Keratinocyte (primary cell): ENCODE results near the gene MMP14. TPM values are rescaled to one million over a fixed set of nuclear protein-coding genes. Genes with fewer than 3 reads are reported as not detected.

Source experiments
- DNase-seq: peaks from one replicate; pipeline ENCODE4 v3.0.0-alpha.2; 2011; ENCODE audit warnings: low read depth, missing footprints, low spot score
- FAIRE-seq: peaks from 2 replicates; lab custom pipeline; 2011; peaks lifted over from hg19 to GRCh38; lab: Jason Lieb, UNC
- H2AFZ ChIP-seq: 2 replicates; pipeline ENCODE4 v1.6.0; 2012; ENCODE audit warnings: low read length, control low read depth, inconsistent platforms; ENCODE audit not compliant: control insufficient read depth
- H3K27ac ChIP-seq: 2 replicates; pipeline ENCODE4 v1.5.1; 2011; ENCODE audit warnings: low read length; ENCODE audit not compliant: control insufficient read depth, insufficient read depth
- H3K27me3 ChIP-seq: 3 replicates; pipeline ENCODE4 v1.6.0; 2011; ENCODE audit warnings: low read length; ENCODE audit not compliant: control insufficient read depth, insufficient read depth; ENCODE audit errors: extremely low read depth
- H3K36me3 ChIP-seq, 2 experiments: 2 replicates in 1 of 2; 3 replicates in 1 of 2; pipeline ENCODE4 v1.5.1; 2011; ENCODE audit warnings: low read length in 2 of 2, mild to moderate bottlenecking in 1 of 2; ENCODE audit not compliant: control insufficient read depth in 2 of 2, insufficient read depth in 2 of 2; ENCODE audit errors: extremely low read depth in 1 of 2
- H3K4me1 ChIP-seq: 3 replicates; pipeline ENCODE4 v1.5.1; 2011; ENCODE audit warnings: low read length; ENCODE audit not compliant: control insufficient read depth, insufficient read depth; ENCODE audit errors: extremely low read depth
- H3K4me2 ChIP-seq: 3 replicates; pipeline ENCODE4 v1.6.0; 2011; ENCODE audit warnings: low read depth, low read length; ENCODE audit not compliant: control insufficient read depth, insufficient read depth; ENCODE audit errors: extremely low read depth
- H3K4me3 ChIP-seq, 3 experiments: fragments of 200-600 bp in 1 of 3; sonication (generic) in 1 of 3; 2 replicates in 2 of 3; 3 replicates in 1 of 3; pipeline ENCODE4 v1.5.1; 2011 to 2016; ENCODE audit warnings: low read length in 3 of 3, mild to moderate bottlenecking in 3 of 3, control low read depth in 2 of 3, inconsistent platforms in 1 of 3, low read depth in 1 of 3, mixed read lengths in 1 of 3, mixed run types in 1 of 3, moderate library complexity in 1 of 3; ENCODE audit not compliant: control insufficient read depth in 2 of 3, insufficient read depth in 2 of 3; ENCODE audit errors: extremely low read depth in 1 of 3
- H3K79me2 ChIP-seq: 2 replicates; pipeline ENCODE4 v1.6.0; 2012; ENCODE audit warnings: low read length; ENCODE audit not compliant: control insufficient read depth, insufficient read depth
- H3K9ac ChIP-seq: 3 replicates; pipeline ENCODE4 v1.6.0; 2011; ENCODE audit warnings: low read length; ENCODE audit not compliant: control insufficient read depth, insufficient read depth; ENCODE audit errors: extremely low read depth
- H3K9me1 ChIP-seq: 3 replicates; pipeline ENCODE4 v1.6.0; 2011; ENCODE audit warnings: low read length; ENCODE audit not compliant: control insufficient read depth, insufficient read depth; ENCODE audit errors: extremely low read depth
- H3K9me3 ChIP-seq: 2 replicates; pipeline ENCODE4 v1.5.1; 2012; ENCODE audit warnings: low read depth, low read length; ENCODE audit not compliant: control insufficient read depth
- H4K20me1 ChIP-seq: 3 replicates; pipeline ENCODE4 v1.6.0; 2011; ENCODE audit warnings: low read length; ENCODE audit not compliant: control insufficient read depth, insufficient read depth; ENCODE audit errors: extremely low read depth
- CTCF ChIP-seq, 3 experiments: IDR thresholded peaks in 1 of 3; conservative IDR thresholded peaks in 1 of 3; optimal IDR thresholded peaks in 1 of 3; 2 replicates in 2 of 3; 3 replicates in 1 of 3; pipeline versions ENCODE3 to v1.5.1; 2011; ENCODE audit warnings: low read length in 3 of 3, mild to moderate bottlenecking in 3 of 3, moderate library complexity in 2 of 3, control low read depth in 1 of 3, inconsistent platforms in 1 of 3; ENCODE audit not compliant: insufficient read depth in 2 of 3; ENCODE audit errors: extremely low read depth in 1 of 3
- EZH2 ChIP-seq: IDR thresholded peaks from one replicate; pipeline ENCODE4 v1.6.1; 2012; ENCODE audit warnings: inconsistent platforms, mild to moderate bottlenecking, low read length, moderate library complexity
- dilution Hi-C: fragments of 300-500 bp; cut with MboI; formaldehyde crosslinking; loops from one replicate; pipeline ENCODE4 v1.7.0; 2020; ENCODE audit warnings: low sequenced_read_pairs; ENCODE audit not compliant: extremely low pct_ligation_motif_present
- polyA plus RNA-seq, 5 experiments: library from polyadenylated mRNA; depleted of rRNA in 3 of 5; stranded (reverse) in 3 of 5; stranded (forward) in 1 of 5; unstranded in 1 of 5; fragments of >200 nt; gene quantifications; 1 replicate in 1 of 5; 2 replicates in 3 of 5; 3 replicates in 1 of 5; pipeline versions ENCODE4 v1.2.1 to v1.2.3, GENCODE V29; 2011 to 2012; ENCODE audit warnings: missing spikeins in 2 of 5, low read depth in 1 of 5, low replicate concordance in 1 of 5

MMP14 gene
- polyA plus RNA-seq, 1 donor (not counting 4 experiments of a cell fraction or from before 2014, with no cell fraction given): 185 TPM

- H3K9me1 ChIP-seq: peaks cover 3% of the 10 kb centered on the region
- no peak overlapping the region for H3K4me2 ChIP-seq
- dilution Hi-C loops: no loop called here
- H3K79me2 ChIP-seq: peaks cover 63% of the 10 kb centered on the region
- H3K27ac ChIP-seq: no peak overlapping the region
- no peak overlapping the region for H2AFZ ChIP-seq
- H3K4me1 ChIP-seq: peaks cover 47% of the 10 kb centered on the region
- no peaks in the 10 kb centered on the region for H3K9me3 ChIP-seq
- no peaks in the 10 kb centered on the region for H4K20me1 ChIP-seq
- H3K27me3 ChIP-seq: no peaks in the 10 kb centered on the region
- peaks cover 52 to 76% of the 10 kb centered on the region in 2 experiments for H3K36me3 ChIP-seq
- no peak for DNase-seq
- H3K4me3 ChIP-seq: no peak overlapping the region
- H3K9ac ChIP-seq: no peak overlapping the region
- TF ChIP-seq CTCF (optimal IDR thresholded peaks at IDR 0.05 in 1 of 3, IDR thresholded peaks at IDR 0.05 in 1 of 3, conservative IDR thresholded peaks at IDR 0.05 in 1 of 3; ENCODE audit: extremely low read depth in 1 of 3, insufficient read depth in 2 of 3, low read length in 3 of 3): no peak
- no peak for FAIRE-seq
Measured at GRCh38 chr14:22843123-22843925, 6.9 kb downstream of the MMP14 start.

GRCh38 chr14:22844221-22845102 lies 8.1 kb downstream of the MMP14 start:
- TF ChIP-seq CTCF (optimal IDR thresholded peaks at IDR 0.05 in 1 of 3, IDR thresholded peaks at IDR 0.05 in 1 of 3, conservative IDR thresholded peaks at IDR 0.05 in 1 of 3; ENCODE audit: extremely low read depth in 1 of 3, insufficient read depth in 2 of 3, low read length in 3 of 3): no peak
- no peak for TF ChIP-seq EZH2
- Histone ChIP-seq H3K4me2 (no peak overlapping the region), H3K36me3 (peaks cover 48 to 68% of the 10 kb centered on the region in 2 experiments), H3K27ac (no peak overlapping the region), H3K79me2 (peaks cover 52% of the 10 kb centered on the region), H3K9ac (no peak overlapping the region), H3K9me1 (peaks cover 3% of the 10 kb centered on the region), H3K27me3 (no peaks in the 10 kb centered on the region), H3K4me3 (no peak overlapping the region), H3K9me3 (no peaks in the 10 kb centered on the region), H2AFZ (no peak overlapping the region), H4K20me1 (no peaks in the 10 kb centered on the region), H3K4me1 (peaks cover 47% of the 10 kb centered on the region)
- dilution Hi-C loops: no loop called here
- FAIRE-seq (no peak), DNase-seq (no peak)
